H1 (cell line): ENCODE measurements around the gene RBMS1.

Experiments
- CHD2 ChIP-seq: IDR thresholded peaks from 2 replicates; pipeline ENCODE4 v1.6.1; 2012; ENCODE audit warnings: low read length, improper control_type of control experiment
- EP300 ChIP-seq, 2 experiments: IDR thresholded peaks; 1 replicate in 1 of 2; 2 replicates in 1 of 2; pipeline ENCODE4 v1.6.1; 2011 to 2012; ENCODE audit warnings: low read depth in 2 of 2, low read length in 2 of 2, mild to moderate bottlenecking in 2 of 2, borderline replicate concordance in 1 of 2, inconsistent platforms in 1 of 2, moderate library complexity in 1 of 2
- EZH2 ChIP-seq: fragments of 200-600 bp; sonication (generic); IDR thresholded peaks from 2 replicates; pipeline ENCODE4 v1.7.1; 2012; ENCODE audit warnings: low read depth, mild to moderate bottlenecking, moderate library complexity, low read length, inconsistent platforms; ENCODE audit not compliant: severe bottlenecking
- KDM1A ChIP-seq: fragments of 200-600, 300-600 bp; sonication (generic); IDR thresholded peaks from 2 replicates; pipeline ENCODE4 v1.7.1; 2016; ENCODE audit warnings: mild to moderate bottlenecking, low read length, borderline replicate concordance
- NANOG ChIP-seq: IDR thresholded peaks from 2 replicates; pipeline ENCODE4 v1.6.1; 2011; ENCODE audit warnings: low read length, low read depth, mild to moderate bottlenecking, inconsistent platforms; ENCODE audit not compliant: insufficient read depth, poor library complexity, severe bottlenecking
- NRF1 ChIP-seq: IDR thresholded peaks from 2 replicates; pipeline ENCODE4 v1.6.1; 2011; ENCODE audit warnings: mild to moderate bottlenecking, low read depth, low read length, improper control_type of control experiment
- POLR2A ChIP-seq, 2 experiments: IDR thresholded peaks; 1 replicate in 1 of 2; 2 replicates in 1 of 2; pipeline ENCODE4 v1.6.1; 2011; ENCODE audit warnings: low read depth in 2 of 2, low read length in 2 of 2, mild to moderate bottlenecking in 2 of 2; ENCODE audit errors: control extremely low read depth in 1 of 2
- RAD21 ChIP-seq, 2 experiments: IDR thresholded peaks in 1 of 2; conservative IDR thresholded peaks in 1 of 2; 2 replicates each; pipeline ENCODE4 v1.6.1; 2011; ENCODE audit warnings: low read depth in 2 of 2, low read length in 2 of 2, improper control_type of control experiment in 1 of 2, inconsistent platforms in 1 of 2, mild to moderate bottlenecking in 1 of 2, moderate library complexity in 1 of 2
- RXRA ChIP-seq: IDR thresholded peaks from 2 replicates; pipeline ENCODE4 v1.6.1; 2011; ENCODE audit warnings: low read depth, mild to moderate bottlenecking, low read length, moderate library complexity; ENCODE audit not compliant: insufficient read depth
- SIRT6 ChIP-seq: IDR thresholded peaks from one replicate; pipeline ENCODE4 v1.7.1; 2012; ENCODE audit warnings: low read length, inconsistent platforms
- SP1 ChIP-seq: IDR thresholded peaks from 2 replicates; pipeline ENCODE4 v1.6.1; 2011; ENCODE audit warnings: low read depth, low read length
- TBP ChIP-seq: IDR thresholded peaks from 2 replicates; pipeline ENCODE4 v1.6.1; 2011; ENCODE audit warnings: low read depth, low read length, improper control_type of control experiment
- TF ChIP-seq, protein P1 (sequence below), 3 experiments: IDR thresholded peaks; 1 replicate in 2 of 3; 2 replicates in 1 of 3; pipeline versions ENCODE4 v1.5.1 to v1.6.1; 2011; ENCODE audit warnings: low read length in 3 of 3, mild to moderate bottlenecking in 3 of 3, inconsistent platforms in 2 of 3, low read depth in 1 of 3, moderate library complexity in 1 of 3; ENCODE audit not compliant: insufficient read depth in 1 of 3; ENCODE audit errors: control extremely low read depth in 1 of 3
- TF ChIP-seq, protein P2 (sequence below): IDR thresholded peaks from 2 replicates; pipeline ENCODE4 v1.6.1; 2011; ENCODE audit warnings: low read length, improper control_type of control experiment

DNA sequence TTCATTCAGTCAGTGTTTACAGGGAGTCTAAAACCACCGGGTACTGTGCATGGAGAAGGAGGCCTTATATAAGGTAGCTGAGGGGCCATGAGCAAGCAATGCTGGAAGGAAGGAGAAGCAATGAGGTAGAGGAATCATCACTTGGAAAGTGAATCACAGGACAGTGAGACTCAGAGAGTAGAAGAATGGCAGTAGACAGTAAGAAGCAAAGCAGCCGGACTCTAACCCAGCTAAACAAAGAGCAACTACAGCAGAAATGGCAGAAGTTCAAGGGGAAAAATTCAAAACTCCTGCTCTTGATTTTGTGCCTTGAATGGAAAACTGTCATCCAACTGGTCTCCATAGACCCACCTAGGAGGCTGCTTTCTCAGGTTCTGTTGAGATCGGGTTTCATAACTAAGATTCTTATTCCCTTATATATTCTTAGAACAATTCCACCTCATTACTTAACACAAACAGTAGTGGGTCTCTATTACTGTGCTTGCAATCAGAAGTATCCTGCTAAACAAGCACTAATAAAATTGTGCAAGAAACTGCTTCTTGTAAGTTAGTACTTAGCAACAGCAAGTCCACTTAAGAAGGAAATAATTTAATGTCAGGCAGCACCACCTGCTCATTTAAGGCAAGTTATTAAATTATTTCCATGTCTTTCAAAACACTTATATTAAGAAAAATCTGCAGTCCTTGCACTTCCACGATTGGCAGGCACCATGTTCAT, 68.0 kb downstream of the RBMS1 start:
- TF ChIP-seq EZH2 (no peak), EP300 (IDR thresholded peaks at IDR 0.05; ENCODE audit: borderline replicate concordance in 1 of 2, low read depth in 2 of 2, low read length in 2 of 2) (no peak), SP1 (no peak), RAD21 (IDR thresholded peaks at IDR 0.05 in 1 of 2, conservative IDR thresholded peaks at IDR 0.05 in 1 of 2; ENCODE audit: low read depth in 2 of 2, low read length in 2 of 2) (no peak), SIRT6 (no peak), RXRA (no peak), NRF1 (no peak), KDM1A (no peak), POLR2A (IDR thresholded peaks at IDR 0.05; ENCODE audit: control extremely low read depth in 1 of 2, low read depth in 2 of 2, low read length in 2 of 2) (no peak), CHD2 (no peak), NANOG (no peak), TBP (no peak)
- TF ChIP-seq, protein P1, sequence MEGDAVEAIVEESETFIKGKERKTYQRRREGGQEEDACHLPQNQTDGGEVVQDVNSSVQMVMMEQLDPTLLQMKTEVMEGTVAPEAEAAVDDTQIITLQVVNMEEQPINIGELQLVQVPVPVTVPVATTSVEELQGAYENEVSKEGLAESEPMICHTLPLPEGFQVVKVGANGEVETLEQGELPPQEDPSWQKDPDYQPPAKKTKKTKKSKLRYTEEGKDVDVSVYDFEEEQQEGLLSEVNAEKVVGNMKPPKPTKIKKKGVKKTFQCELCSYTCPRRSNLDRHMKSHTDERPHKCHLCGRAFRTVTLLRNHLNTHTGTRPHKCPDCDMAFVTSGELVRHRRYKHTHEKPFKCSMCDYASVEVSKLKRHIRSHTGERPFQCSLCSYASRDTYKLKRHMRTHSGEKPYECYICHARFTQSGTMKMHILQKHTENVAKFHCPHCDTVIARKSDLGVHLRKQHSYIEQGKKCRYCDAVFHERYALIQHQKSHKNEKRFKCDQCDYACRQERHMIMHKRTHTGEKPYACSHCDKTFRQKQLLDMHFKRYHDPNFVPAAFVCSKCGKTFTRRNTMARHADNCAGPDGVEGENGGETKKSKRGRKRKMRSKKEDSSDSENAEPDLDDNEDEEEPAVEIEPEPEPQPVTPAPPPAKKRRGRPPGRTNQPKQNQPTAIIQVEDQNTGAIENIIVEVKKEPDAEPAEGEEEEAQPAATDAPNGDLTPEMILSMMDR (IDR thresholded peaks at IDR 0.05; ENCODE audit: control extremely low read depth in 1 of 3, insufficient read depth in 1 of 3, low read depth in 1 of 3, low read length in 3 of 3) = no peak
- TF ChIP-seq, protein P2, sequence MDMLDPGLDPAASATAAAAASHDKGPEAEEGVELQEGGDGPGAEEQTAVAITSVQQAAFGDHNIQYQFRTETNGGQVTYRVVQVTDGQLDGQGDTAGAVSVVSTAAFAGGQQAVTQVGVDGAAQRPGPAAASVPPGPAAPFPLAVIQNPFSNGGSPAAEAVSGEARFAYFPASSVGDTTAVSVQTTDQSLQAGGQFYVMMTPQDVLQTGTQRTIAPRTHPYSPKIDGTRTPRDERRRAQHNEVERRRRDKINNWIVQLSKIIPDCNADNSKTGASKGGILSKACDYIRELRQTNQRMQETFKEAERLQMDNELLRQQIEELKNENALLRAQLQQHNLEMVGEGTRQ = no peak
